ENCODE results near the gene NFATC1.
A peak's percentile ranks its signal among the peaks of the same experiment; 100 is the strongest.

Gene NFATC1

GRCh38 chr18:79521416-79522205, 125.9 kb downstream of the NFATC1 start:
- DNase-seq (ENCODE audit: low read depth in 2 of 2), result no peak

GRCh38 chr18:79522451-79523205, 126.9 kb downstream of the NFATC1 start:
- no peak for DNase-seq (ENCODE audit: low read depth in 2 of 2)

- no peak for DNase-seq (ENCODE audit: low read depth in 2 of 2)
Observed at GRCh38 chr18:79523206-79523735, 127.5 kb downstream of the NFATC1 start.

GRCh38 chr18:79523736-79524180, 128.0 kb downstream of the NFATC1 start:
- peak; percentile 35 to 50 for DNase-seq (ENCODE audit: low read depth in 2 of 2)

- DNase-seq (ENCODE audit: low read depth in 2 of 2), result no peak
Observed at GRCh38 chr18:79524181-79525078, 128.7 kb downstream of the NFATC1 start.

GRCh38 chr18:79525556-79526467, 130.1 kb downstream of the NFATC1 start:
- no peak for DNase-seq (ENCODE audit: low read depth in 2 of 2)

GRCh38 chr18:79526468-79527460, 131.0 kb downstream of the NFATC1 start:
- no peak for DNase-seq (ENCODE audit: low read depth in 2 of 2)

- DNase-seq (ENCODE audit: low read depth in 2 of 2), result no peak
Observed at GRCh38 chr18:79527656-79528315, 132.1 kb downstream of the NFATC1 start.

GRCh38 chr18:79528316-79528695, 132.6 kb downstream of the NFATC1 start:
- no peak for DNase-seq (ENCODE audit: low read depth in 2 of 2)

- peak; percentile 44 to 56 for DNase-seq (ENCODE audit: low read depth in 2 of 2)
Observed at GRCh38 chr18:79528846-79529245, 133.1 kb downstream of the NFATC1 start.

- DNase-seq (ENCODE audit: low read depth in 2 of 2), result no peak
Observed at GRCh38 chr18:79529296-79529695, 133.6 kb downstream of the NFATC1 start.

- no peak for DNase-seq (ENCODE audit: low read depth in 2 of 2)
Observed at GRCh38 chr18:79529991-79530390, 134.3 kb downstream of the NFATC1 start.

- DNase-seq (ENCODE audit: low read depth in 2 of 2), result no peak
Observed at GRCh38 chr18:79530821-79531220, 135.1 kb downstream of the NFATC1 start.

GRCh38 chr18:79531386-79531785, 135.7 kb downstream of the NFATC1 start:
- DNase-seq (ENCODE audit: low read depth in 2 of 2), result no peak

GRCh38 chr18:79531926-79532312, 136.2 kb downstream of the NFATC1 start:
- DNase-seq (ENCODE audit: low read depth in 2 of 2), result no peak

GRCh38 chr18:79532313-79533007, 136.7 kb downstream of the NFATC1 start:
- no peak for DNase-seq (ENCODE audit: low read depth in 2 of 2)

GRCh38 chr18:79533146-79533545, 137.4 kb downstream of the NFATC1 start:
- DNase-seq (ENCODE audit: low read depth in 2 of 2), result no peak

GRCh38 chr18:79533591-79533990, 137.9 kb downstream of the NFATC1 start:
- DNase-seq (ENCODE audit: low read depth in 2 of 2), result no peak
